ENCODE results near the gene GDI1. TPM values are rescaled to one million over a fixed set of nuclear protein-coding genes. Genes with fewer than 3 reads are reported as not detected.

Gene GDI1
- polyA plus RNA-seq, 3 donors: 15.8 to 398 (median 21.3) TPM

- peak overlapping the region in 2 of 3 experiments; percentile 24 to 87 for H3K4me3 ChIP-seq (replicated peaks in 1 of 3; ENCODE audit: low read depth in 2 of 3, low read length in 3 of 3)
- Mint-ChIP-seq H3K36me3 (peaks cover 33 to 37% of the 10 kb centered on the region in 2 donors), H3K27me3 (ENCODE audit: low read depth in 3 of 3) (peaks cover 0 to 11% (median 2%) of the 10 kb centered on the region in 3 donors), H3K9me3 (peaks cover 0 to 22% (median 5%) of the 10 kb centered on the region in 7 donors), H3K27ac (peak overlapping the region; percentile 90 to 99 (median 95)), H3K4me1 (peaks cover 45% of the 10 kb centered on the region), H3K4me3 (peak overlapping the region; percentile 74 to 91)
- WGBS (ENCODE audit: insufficient coverage): 0% methylated on average over 4 of the region's 7 CpGs
- H3K79me2 ChIP-seq (ENCODE audit: insufficient read depth, low read length): peaks cover 43% of the 10 kb centered on the region
- H3K27ac ChIP-seq (ENCODE audit: low read depth in 1 of 2, low read length in 2 of 2): peak overlapping the region; percentile 78 to 92
- no peak for TF ChIP-seq CTCF (IDR thresholded peaks at IDR 0.05)
- peak; percentile 49 to 89 (median 60) for DNase-seq
- intact Hi-C loops (cut with micrococcal nuclease): no loop called here
- H4K20me1 ChIP-seq (ENCODE audit: insufficient read depth, low read length): no peaks in the 10 kb centered on the region
- no peak overlapping the region for H2AFZ ChIP-seq (ENCODE audit: insufficient read depth, low read depth, low read length, poor library complexity, severe bottlenecking)
- H3K9ac ChIP-seq (ENCODE audit: insufficient read depth, low read length, poor library complexity, severe bottlenecking): peak overlapping the region; percentile 55
- H3K4me1 ChIP-seq (ENCODE audit: control insufficient read depth in 1 of 2, insufficient read depth in 2 of 2, low read length in 2 of 2): peaks cover 47 to 55% of the 10 kb centered on the region in 2 donors
- H3K36me3 ChIP-seq (replicated peaks in 1 of 2; ENCODE audit: control insufficient read depth in 1 of 2, insufficient read depth in 2 of 2, low read length in 2 of 2): peaks cover 35 to 39% of the 10 kb centered on the region in 2 donors
- no peaks in the 10 kb centered on the region for H3K9me3 ChIP-seq (replicated peaks in 1 of 2; ENCODE audit: control insufficient read depth in 1 of 2, insufficient read depth in 1 of 2, low read length in 2 of 2)
- H3K27me3 ChIP-seq (ENCODE audit: control insufficient read depth in 2 of 2, insufficient read depth in 2 of 2, low read length in 2 of 2): no peaks in the 10 kb centered on the region
- peak overlapping the region; percentile 82 for H3K4me2 ChIP-seq (replicated peaks; ENCODE audit: extremely low read depth, low read length, poor library complexity, severe bottlenecking)
Measured at GRCh38 chrX:154430916-154431315, 6.0 kb upstream of the GDI1 start.

- Histone ChIP-seq H3K9me3 (replicated peaks in 1 of 2; ENCODE audit: control insufficient read depth in 1 of 2, insufficient read depth in 1 of 2, low read length in 2 of 2) (no peaks in the 10 kb centered on the region), H3K4me2 (replicated peaks; ENCODE audit: extremely low read depth, low read length, poor library complexity, severe bottlenecking) (peak overlapping the region; percentile 82), H3K9ac (ENCODE audit: insufficient read depth, low read length, poor library complexity, severe bottlenecking) (peak overlapping the region; percentile 55), H3K27ac (ENCODE audit: low read depth in 1 of 2, low read length in 2 of 2) (peak overlapping the region; percentile 78 to 92), H3K79me2 (ENCODE audit: insufficient read depth, low read length) (peaks cover 43% of the 10 kb centered on the region), H3K4me1 (ENCODE audit: control insufficient read depth in 1 of 2, insufficient read depth in 2 of 2, low read length in 2 of 2) (peaks cover 51 to 59% of the 10 kb centered on the region in 2 donors), H3K36me3 (replicated peaks in 1 of 2; ENCODE audit: control insufficient read depth in 1 of 2, insufficient read depth in 2 of 2, low read length in 2 of 2) (peaks cover 37 to 41% of the 10 kb centered on the region in 2 donors), H2AFZ (ENCODE audit: insufficient read depth, low read depth, low read length, poor library complexity, severe bottlenecking) (no peak overlapping the region), H4K20me1 (ENCODE audit: insufficient read depth, low read length) (no peaks in the 10 kb centered on the region), H3K27me3 (ENCODE audit: control insufficient read depth in 2 of 2, insufficient read depth in 2 of 2, low read length in 2 of 2) (no peaks in the 10 kb centered on the region), H3K4me3 (replicated peaks in 1 of 3; ENCODE audit: low read depth in 2 of 3, low read length in 3 of 3) (peak overlapping the region in 2 of 3 experiments; percentile 24 to 87)
- Mint-ChIP-seq H3K4me1 (peaks cover 50% of the 10 kb centered on the region), H3K9me3 (peaks cover 0 to 24% (median 8%) of the 10 kb centered on the region in 7 donors), H3K27ac (peak overlapping the region; percentile 90 to 99 (median 95)), H3K36me3 (peaks cover 37 to 39% of the 10 kb centered on the region in 2 donors), H3K27me3 (ENCODE audit: low read depth in 3 of 3) (peaks cover 0 to 11% (median 2%) of the 10 kb centered on the region in 3 donors), H3K4me3 (peak overlapping the region; percentile 74 to 91)
- DNase-seq: peak; percentile 58 to 83 (median 77)
- intact Hi-C loops (cut with micrococcal nuclease): no loop called here
- TF ChIP-seq CTCF (IDR thresholded peaks at IDR 0.05): no peak
- no CpG with 5 or more reads among the region's 5 CpGs for WGBS (ENCODE audit: insufficient coverage)
Measured at GRCh38 chrX:154431341-154431740, 5.6 kb upstream of the GDI1 start.
